ENCODE measurements around the gene COL16A1.

- TF ChIP-seq POLR2AphosphoS5 (IDR thresholded peaks at IDR 0.05; ENCODE audit: low read depth, low read length) (no peak), ZNF646 (CRISPR knock-in tag; IDR thresholded peaks at IDR 0.05) (no peak), THYN1 (CRISPR knock-in tag; IDR thresholded peaks at IDR 0.05; ENCODE audit: borderline replicate concordance, low read depth) (no peak), ZNF609 (CRISPR knock-in tag; IDR thresholded peaks at IDR 0.05; ENCODE audit: borderline replicate concordance) (no peak)
These were observed 55.6 kb downstream of the COL16A1 start for GRCh38 chr1:31648190-31648589.
